GM18517 (cell line): ENCODE results near the gene TTPAL.

Experiments
- ATAC-seq: cut with Tn5 transposase; IDR thresholded peaks from one replicate; pipeline ENCODE4 v1.9.1; 2021; ENCODE audit warnings: mild to moderate bottlenecking, moderate library complexity; ENCODE audit not compliant: unreplicated experiment

The TTPAL gene

DNA sequence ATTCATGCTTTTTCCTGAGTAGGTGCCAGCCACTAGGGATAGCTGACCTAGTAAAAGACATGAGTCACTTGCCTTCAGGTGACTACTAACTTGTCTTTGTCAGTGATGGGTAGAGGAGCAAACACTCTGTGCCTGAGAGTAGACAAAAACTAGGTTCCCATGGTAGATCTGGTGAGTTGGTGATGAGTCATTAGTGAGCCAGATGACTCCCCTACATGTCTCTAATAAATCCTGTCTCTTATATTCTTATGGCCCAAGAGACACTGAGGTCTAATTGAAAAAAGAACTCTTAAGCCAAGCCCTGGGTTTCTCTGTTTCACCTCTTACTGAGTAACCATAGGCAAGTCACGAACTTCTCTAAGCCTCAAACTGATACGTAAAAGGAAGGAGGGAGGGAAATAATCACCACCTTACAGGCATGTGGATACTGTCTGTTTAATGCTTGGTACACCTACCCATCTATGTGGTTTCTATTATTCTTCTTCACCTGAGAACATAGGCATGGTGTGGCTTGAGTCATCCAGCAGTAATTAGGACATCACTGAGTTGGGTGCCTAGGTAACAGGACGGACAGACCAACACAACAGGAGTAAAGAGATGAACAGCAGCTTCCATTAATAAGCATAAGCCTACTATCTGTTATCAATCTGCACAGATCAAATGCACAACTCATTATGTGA, 20.3 kb downstream of the TTPAL start:
- no peak for ATAC-seq

DNA sequence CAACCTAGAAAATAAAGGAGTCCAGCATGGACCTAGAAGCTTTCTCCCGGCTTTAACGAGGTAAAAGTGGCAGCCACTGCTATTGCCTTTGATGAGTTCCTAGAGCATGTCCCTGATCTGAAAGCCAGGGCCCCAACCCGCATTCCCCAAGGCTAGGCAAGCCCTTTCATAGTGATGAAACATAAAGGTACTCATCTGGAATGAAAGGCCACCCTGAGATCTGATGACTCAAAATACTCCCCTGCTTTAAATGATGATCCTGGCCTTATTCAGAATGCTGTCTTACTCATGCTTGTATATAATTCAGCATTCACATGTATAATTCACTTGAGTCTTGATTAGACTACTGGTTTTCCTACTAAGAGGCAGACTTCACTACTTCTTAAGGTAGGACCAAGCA, 21.3 kb downstream of the TTPAL start:
- ATAC-seq, result no peak

DNA sequence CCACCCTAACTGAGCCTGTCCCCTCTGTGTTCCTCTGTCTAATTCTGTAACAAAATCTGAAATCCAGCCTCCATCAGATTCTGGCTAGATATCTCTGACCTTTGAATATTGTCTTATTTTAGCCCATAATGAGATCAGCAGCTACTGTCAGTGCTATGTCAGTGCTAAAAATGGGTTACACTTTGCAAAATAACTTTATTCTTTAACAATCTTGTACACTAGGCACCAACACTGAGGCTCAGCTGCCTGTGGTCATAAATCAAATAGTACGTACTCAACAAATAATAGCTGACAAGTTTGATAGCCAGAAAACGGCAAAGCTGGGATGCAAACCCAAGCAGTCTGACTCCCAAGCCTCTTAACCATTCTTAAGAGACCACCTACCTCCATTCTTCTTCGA, 22.1 kb downstream of the TTPAL start:
- no peak for ATAC-seq

DNA sequence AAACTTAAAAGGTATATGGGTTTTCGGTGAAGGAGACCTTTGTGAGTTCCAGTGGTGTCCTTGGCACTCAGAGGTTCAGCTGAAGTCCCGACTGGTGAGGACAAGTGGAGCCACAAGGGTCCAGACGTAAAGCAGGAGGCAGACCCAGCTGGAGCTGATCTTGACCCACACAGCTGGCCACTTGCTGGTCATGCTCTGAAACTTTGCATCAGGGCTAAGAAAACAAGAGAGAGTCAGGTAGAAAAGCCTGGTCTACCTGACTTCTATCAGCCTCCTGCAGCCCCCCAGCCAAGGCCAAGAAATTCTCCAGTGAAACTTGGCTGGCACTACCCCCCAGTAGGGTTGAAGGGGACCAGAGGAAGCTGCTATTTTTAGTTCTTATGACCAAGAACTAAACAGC, 24.5 kb downstream of the TTPAL start:
- no peak for ATAC-seq

DNA sequence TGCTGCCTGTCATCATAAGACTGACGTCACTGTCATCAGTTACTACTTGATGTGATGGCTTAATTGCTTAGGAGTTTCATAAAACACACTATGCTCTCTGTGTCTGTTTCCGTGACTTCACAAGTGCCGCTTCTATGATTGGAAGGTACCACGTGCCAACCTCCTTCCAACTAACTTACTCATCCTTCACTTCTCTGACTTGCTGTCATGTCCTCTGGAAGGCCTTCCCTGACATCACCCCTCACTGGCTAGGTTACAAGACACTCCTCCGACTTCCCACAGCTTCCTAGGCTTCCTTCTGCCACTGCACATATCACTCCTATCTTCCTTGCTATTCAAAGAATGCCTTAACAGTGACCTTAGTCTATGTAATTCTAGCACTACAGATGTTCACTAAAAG, 25.8 kb downstream of the TTPAL start:
- ATAC-seq, result no peak

DNA sequence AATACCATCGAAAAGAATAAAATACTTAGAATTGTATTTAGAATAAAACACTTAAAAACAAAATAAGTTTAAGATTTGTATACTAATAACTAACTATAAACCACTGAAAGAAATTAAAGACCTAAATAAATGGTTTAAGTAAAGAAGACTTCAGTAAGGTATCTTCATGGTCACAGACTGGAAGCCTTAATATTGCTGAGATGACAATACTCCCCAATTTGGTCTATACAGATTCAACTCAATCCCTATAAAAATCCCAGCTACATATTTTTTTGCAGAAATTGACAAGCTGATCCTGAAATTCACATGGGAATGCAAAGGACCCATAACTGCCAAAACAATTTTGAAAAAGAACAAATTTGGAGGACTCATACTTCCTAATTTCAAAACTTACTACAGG, 27.3 kb downstream of the TTPAL start:
- no peak for ATAC-seq

DNA sequence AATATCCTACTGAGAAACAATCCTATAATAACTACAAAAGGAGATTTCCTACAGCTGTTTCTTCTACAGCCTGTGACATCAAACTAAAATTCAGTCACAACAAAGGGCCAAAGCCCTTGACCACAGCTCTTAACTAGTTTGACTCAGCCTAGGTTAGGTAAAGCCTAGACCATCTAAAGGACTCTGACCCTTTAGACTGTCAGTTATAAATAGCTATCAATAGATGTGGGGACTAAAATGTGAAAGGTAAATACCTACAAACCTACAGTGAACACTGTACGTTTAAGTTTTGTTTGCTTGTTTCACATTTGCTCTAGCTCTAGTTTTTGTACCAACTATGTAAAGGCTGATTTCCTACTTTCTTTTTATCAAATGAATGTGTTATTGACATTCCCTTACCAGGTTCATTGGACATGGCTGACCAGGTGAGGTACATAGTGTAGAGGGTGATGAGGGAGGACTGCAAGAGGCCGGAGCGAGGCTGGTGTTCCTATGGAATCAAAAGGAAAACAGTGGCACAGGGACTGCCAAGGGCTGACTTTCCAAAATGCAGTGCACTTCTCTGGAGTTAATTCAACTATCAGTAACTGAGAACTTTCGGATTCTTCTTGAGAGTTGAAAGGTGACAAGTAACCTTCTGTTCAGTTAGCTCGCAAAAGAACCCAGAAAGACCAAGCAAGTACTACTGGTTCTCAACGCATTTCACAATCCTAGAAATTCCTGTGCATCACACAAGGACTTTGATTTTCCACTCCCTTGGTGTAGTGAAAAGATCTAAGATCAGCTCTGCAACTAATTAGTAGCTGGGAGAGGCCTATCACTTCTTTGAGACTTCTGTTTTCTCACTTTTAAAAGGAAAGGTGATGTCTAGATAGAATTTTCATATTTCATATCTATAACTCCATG, 29.0 kb downstream of the TTPAL start:
- no peak for ATAC-seq

DNA sequence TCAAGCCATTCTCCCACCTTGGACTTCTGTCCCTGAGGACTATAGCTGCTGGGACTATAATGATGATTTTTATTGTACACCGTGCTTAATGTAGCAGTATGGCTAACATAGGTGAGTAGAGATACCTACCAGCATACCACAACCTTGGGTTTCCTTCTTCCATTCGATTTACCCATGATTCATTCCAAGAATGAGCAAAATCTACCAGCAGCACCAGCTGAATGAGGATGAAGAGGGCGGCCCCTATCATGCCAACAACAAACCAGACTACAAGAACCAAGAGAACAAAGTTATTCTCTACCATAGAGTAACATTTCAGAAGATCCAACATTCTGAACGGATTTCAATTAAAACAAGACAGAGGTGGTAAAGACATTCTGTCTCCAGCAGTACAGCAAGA, 34.1 kb downstream of the TTPAL start:
- no peak for ATAC-seq

DNA sequence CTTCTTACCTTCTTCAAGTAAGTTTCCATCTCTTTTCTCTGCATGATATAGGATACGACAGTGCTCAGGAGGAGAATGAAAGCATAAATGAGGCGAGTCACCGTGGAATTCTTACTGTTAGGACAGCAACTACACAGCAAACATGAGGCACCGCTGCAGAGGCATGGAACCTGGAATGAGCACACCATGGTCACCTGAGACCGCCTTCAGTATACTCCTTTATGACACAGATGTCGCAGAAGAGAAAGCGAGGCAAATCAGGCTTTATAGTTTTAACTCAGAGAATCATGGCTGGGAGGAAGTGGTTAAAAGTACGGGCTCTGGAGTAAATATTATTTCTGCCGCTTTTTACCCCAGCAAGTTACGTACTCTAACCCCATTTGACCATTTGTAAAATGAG, 38.2 kb downstream of the TTPAL start:
- ATAC-seq, result no peak

DNA sequence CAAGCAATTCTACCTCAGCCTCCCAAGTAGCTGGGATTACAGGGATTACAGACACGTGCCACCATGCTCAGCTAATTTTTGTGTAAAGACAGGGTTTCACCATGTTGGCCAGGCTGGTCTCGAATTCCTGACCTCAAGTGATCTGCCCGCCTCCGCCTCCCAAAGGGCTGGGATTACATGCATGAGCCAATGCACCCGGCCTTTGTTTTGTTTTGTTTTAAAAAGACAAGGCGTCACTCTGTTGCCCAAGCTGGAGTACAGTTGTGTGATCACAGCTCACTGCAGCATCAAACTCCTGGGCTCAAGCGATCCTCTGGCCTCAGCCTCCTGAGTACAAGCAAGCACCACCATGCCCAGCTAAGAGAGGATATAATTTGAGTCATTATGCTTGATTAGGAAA, 40.8 kb downstream of the TTPAL start:
- ATAC-seq, result no peak

DNA sequence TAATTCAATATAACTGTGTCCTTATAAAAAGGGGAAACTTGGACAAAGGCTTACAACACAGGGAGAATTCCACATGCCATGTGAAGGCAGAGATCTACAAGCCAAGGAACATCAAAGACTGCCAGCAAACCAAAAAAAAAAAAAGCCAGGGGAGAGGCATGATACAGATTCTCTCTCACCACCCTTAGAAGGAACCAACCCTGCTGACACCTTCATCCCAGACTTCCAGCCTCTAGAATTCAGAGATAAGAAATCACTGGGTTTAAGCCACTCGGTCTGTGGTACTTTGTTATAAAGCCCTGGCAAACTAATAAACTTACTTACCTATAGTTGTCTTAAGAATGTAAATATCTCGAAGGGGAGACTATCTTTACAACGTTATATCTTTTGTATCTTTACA, 41.8 kb downstream of the TTPAL start:
- no peak for ATAC-seq

DNA sequence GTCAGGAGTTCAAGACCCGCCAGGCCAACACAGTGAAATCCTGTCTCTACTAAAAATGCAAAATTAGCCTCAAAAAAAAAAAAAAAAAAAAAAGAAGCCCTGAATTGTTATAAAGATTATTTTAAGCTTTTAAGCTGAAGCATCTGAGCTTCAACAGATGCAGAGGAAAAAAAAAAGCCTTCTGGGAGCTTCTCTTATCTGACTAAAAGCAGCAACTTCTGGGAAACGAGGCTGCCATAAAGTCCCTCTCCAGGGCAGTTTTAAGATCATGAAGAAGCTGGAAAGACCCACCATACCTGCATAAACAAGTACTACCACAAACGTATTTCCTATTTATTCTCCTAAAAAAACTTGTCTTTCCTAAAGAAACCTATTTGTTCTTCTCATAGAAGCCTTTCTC, 42.6 kb downstream of the TTPAL start:
- no peak for ATAC-seq

DNA sequence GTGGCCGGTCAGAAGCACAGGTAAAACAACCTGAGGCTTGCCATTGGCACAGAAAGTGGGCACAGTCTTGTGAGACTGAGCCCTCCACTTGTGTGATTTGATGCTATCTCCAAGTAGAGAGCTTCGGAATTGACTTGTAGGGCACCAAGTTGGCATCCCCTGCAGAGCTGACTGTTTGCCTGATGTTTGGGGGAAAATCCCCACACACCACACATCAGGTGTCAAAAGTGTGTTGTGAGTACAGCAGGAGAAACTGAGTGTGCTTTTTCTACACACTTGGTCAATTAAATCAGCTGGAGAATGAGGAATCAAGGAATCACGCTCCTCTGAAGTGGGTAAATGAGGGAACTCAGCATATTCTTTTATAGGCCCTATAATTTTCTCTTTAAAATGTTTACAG, 45.2 kb downstream of the TTPAL start:
- no peak for ATAC-seq

DNA sequence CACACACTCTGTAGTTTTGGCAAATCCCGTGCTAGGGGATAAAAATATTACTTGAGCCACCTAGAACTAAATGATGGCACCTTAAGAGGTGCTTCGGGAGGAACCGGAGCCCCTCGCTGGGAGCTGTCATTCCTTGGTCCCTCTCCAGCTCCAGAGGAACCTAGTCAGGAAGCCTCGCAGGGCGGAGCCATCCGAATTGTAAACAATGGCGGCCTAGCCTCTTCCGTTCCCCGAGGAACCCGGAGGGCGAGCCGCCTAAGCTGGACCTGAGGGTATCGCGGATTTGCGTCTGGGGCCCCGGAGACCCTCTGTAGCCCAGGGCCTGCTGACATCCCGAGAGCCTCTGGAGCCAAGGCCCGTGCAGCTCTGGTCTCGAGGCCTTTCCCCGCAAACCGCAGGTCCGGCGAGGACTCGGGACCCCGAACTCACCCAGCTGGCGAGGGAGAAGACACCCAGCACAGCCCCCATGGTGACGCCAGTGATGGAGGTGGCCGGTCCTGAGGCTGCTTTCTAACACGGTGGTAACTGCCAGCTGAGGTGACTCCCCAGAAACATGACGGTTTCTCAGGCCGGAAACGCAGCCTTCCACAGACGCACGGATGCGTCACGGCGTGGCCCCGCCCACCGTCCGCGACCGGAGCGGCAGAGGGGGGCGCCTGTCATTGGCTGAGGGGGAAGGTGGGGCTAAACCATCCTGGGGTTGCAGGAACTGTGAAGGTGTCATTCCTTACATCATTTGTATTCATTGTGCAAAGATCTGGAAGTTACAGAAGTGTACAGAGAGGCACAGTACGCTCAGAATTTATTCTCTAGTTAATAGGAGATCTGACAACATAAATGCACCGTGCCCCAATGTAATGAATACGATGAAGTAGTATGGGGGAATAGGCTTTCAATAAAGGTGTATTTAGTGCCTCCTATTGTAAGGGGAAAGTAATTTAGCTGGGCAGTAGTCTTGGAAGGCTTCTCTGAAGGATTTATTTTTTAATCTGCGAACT, 46.1 kb downstream of the TTPAL start, which contains the start of gene SERINC3:
TSS of gene SERINC3 (minus strand) at position 587 of the 998 bp plus-strand sequence. CDS start at position 468, 119 bp downstream.
- peak; percentile 92 for ATAC-seq

DNA sequence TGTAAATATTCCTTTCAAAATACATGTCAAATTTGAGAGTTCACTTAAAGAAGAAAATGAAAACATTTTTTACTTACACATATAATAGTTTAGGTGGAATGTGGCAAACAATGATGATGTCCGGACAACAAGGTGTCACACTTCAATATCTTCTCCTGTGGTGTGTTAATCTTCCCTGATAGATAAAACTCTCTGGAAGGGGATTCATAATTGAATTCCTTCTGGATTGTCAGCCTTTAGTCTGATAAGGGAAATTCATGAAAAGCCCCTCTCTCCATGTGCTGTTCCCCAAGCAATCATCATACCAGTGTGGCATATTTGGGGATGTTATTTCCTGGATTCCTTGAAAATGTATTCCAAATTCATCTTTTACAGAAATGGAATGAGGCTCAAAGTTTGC, 47.2 kb downstream of the TTPAL start:
- ATAC-seq, result no peak

DNA sequence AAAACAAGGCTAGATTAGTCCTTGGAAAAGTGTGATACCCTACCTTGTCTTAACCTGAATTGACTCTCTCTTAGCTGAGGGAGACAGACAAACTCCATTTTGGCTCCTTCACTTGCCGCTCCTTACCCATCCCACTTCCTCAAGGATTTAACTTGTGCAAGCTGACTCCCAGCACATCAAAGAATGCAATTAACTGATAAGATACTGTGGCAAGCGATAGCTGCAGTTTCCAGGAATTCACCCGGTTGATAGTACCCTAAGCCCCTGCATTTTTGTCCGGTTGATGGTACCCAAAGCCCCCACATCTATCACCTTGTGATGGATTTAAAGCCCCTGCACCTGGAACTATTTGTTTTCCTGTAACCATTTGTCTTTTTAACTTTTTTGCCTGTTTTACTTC, 48.1 kb downstream of the TTPAL start:
- ATAC-seq, result no peak

DNA sequence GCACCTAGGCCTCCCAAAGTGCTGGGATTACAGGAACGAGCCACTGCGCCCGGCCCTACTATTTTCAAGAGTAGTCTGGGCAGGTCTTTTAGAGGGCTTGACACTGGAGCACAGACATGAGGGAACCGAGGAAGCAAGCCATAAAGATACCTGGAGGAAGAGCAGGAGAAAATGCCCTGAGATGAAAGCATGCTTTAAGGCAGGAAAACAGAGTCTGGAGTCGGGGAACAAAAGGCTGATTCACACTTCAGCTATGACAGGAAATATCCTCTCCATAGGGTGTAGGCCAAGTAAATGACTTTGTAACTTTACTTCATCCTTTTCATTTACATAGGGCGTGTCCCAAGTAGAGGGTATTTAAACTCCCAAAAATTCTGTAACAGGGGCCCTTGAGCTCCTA, 50.5 kb downstream of the TTPAL start:
- no peak for ATAC-seq

DNA sequence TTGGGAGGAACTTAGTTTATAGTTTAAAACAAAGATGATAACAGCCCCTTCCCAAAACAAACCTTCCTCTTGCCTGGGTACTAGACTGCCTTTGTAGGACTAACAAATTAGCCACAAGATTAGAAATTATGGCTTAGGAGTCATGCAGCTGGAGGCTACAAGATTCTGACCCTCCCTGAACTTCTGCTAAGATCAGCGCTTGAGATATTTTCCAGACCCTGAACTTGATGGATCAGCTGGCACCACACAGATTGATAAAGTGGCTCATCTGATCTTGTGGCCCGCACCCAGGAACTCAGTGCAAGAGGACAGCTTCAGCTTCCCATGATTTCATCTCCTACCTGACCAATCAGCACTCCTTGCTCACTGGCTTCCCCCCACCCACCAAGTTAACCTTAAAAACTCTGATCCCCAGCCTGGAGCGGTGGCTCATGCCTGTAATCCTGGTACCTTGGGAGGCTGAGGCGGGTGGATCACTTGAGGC, 52.1 kb downstream of the TTPAL start:
- no peak for ATAC-seq

DNA sequence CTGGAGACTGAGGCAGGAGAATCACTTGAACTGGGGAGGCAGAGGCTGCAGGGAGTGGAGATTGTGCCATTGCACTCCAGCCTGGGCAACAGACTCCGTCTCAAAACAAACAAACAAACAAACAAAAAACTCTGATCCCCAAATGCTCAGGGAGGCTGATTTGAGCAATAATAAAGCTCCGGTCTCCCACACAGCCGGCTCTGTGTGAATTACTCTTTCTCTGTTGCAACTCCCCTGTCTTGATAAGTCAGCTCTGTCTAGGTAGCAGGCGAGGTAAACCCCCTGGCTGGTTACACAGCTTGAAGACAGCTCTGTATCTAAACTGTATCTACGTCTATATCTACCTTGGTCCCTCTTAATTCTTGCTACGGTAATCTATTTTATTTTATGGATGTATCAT, 52.6 kb downstream of the TTPAL start:
- ATAC-seq, result no peak

DNA sequence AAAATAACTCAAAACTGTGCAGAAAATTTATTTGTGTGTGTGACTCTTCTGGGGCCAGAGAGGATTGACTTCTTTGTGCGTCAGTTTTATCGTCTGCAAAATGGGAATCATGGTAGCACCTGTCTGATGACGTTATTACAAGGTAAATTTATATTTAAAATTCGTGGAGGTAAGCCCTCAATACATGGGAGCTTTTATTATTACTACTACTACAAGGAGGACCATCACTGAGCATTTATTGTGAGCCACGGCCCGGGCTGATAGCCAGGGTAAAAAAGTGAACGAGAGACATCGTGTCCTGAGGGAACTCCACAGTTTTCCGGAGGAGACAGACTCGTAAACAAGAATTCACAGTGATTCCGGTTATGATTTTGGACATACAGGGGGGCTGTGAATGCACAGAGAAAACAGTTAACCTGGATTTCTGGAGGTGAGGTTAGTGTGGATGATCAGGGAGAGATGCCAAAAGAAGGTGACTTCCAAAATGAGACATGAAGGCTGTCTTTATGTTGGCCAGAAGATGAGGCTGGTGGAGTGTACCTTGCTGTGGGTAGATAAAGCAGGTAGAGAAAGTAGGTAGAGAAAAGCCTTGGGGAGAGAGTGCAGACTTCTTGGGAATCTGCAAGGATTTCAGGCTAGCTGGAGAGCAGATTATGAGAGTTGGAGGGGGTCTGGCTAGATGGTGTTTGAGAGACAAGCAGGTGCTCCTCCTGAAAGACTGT, 56.7 kb downstream of the TTPAL start:
- ATAC-seq, result no peak
